Cardiac fibroblast (primary cell): Measurements from ENCODE around the gene CASZ1.

Experiments used
- DNase-seq, 2 donors: peaks; one replicate each; pipeline versions ENCODE4 v3.0.0 to v3.0.0-alpha.2; 2010; ENCODE audit warnings: low read depth in 2 of 2
- H3K4me3 ChIP-seq, 2 donors: replicated peaks in 1 of 2; 1 replicate in 1 of 2; 2 replicates in 1 of 2; pipeline ENCODE4 v1.5.1; 2011; ENCODE audit warnings: low read depth in 2 of 2, low read length in 2 of 2, mild to moderate bottlenecking in 2 of 2, moderate library complexity in 1 of 2
- TF ChIP-seq, protein P1 (sequence below): IDR thresholded peaks from one replicate; pipeline ENCODE4 v1.5.1; 2011; ENCODE audit warnings: low read depth, mild to moderate bottlenecking, low read length, inconsistent platforms

CASZ1 gene

DNA sequence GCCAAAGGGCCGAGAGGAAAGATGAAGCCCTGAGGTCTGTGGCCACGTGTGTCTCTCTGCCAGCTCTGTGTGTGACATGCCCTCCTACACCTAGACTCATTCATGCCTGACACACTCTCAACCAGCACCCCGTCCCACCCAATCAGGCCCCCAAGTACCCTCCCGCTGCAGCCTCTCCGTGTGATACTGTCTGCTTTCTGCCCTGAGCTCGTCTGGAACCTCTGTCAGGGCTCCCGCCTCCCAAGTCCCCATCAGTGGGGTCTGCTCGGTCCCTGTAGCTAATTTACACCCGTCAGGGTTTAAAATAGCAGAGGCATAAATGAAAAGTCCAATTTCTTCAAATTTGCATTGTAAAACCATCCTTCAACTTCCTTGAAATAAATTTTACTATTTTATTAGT, 20.7 kb downstream of the CASZ1 start:
- TF ChIP-seq, protein P1, sequence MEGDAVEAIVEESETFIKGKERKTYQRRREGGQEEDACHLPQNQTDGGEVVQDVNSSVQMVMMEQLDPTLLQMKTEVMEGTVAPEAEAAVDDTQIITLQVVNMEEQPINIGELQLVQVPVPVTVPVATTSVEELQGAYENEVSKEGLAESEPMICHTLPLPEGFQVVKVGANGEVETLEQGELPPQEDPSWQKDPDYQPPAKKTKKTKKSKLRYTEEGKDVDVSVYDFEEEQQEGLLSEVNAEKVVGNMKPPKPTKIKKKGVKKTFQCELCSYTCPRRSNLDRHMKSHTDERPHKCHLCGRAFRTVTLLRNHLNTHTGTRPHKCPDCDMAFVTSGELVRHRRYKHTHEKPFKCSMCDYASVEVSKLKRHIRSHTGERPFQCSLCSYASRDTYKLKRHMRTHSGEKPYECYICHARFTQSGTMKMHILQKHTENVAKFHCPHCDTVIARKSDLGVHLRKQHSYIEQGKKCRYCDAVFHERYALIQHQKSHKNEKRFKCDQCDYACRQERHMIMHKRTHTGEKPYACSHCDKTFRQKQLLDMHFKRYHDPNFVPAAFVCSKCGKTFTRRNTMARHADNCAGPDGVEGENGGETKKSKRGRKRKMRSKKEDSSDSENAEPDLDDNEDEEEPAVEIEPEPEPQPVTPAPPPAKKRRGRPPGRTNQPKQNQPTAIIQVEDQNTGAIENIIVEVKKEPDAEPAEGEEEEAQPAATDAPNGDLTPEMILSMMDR = no peak
- DNase-seq = no peak

DNA sequence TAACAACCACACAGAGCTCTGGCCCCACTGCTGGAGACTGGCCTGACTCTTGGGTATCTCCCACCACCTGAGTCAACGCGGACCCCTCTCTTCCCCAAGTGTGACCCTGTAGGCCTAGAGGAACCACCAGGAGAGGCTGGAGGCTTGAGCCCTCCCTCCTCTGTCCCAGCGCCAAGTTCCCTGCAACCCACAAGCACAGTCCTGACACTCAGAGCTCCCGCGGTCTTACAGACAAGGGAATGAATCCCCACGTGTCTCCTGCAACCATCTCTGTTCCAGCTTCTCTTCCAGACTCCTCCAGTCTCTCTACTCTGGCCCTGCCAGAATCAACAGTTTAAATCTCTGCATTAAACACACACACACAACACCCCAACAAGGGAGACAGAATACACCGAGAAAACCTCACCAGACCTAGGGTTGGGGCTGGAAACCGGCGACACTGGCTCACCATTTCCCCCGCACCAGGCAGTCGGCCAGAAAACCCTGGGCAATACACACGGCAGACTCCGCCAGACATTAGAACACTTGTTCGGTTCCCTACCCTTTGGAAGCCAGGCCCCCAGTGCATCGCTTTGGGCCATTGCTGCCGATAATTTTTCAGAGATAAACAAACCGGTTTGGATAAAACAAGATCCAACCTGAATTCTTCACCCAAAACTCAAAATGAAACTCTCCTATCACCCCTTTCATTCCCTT, 21.7 kb downstream of the CASZ1 start:
- no peak for DNase-seq
- TF ChIP-seq, protein P1 = no peak
- no peak overlapping the region for H3K4me3 ChIP-seq

More for the DNA sequence above, 20.7 kb downstream of the CASZ1 start:
- H3K4me3 ChIP-seq = no peak overlapping the region

DNA sequence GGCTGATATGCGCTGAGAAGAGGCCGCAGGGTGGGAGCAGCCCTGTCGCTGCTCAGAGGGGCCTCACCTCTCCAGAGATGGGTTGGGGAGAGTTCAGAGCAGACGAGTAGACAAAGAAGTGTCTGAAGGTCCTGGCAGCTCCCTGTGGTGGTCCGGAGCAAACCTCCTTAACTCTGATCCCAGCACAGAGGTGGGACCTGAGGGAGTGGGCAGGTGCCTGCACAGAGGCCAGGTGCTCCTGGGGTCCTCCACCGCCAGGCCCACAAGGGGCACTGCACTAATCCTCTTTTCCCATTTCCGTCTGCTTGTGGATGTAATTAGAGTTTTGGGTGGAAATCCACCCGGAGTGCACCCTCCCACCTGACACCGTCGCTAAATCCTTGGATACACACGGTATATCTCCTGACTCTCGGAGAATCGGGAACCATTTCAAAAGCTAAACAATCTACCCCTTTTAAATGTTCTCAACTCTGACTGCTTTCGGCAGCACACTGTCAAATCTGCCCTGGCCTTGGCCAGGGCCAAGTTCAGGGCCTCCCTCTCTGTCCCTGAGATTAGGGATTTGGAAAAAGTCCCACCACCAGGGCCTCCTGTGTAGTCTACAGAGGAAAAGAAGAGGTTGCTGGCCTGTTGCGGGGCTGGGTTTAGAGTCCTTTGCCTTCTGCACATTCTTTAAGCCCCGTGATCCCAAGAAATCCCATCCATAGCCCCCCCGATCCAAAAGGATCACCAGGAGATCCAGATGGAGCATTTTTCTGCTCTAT, 22.4 kb downstream of the CASZ1 start:
- H3K4me3 ChIP-seq = no peak overlapping the region
- TF ChIP-seq, protein P1 = no peak
- DNase-seq = no peak

DNA sequence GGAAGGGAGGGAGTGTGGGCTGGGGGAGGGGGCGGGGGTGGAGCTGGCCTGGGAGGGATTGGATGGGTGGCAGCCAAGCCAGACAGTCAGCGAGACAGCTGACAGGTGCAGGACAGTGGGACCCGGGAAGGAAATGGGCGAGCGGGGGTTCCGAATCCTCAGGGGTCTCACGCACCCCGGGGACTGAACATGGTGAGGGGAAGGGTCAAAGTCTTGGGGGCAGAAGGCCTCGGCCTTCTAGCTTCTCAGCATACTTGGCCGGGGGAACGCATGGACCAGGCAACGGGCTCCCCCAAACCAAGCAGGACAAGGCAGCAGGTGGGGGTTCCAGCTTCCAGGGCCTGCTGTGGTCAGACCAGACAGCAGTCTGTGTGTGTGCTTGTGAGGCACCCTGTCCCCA, 23.1 kb downstream of the CASZ1 start:
- DNase-seq = no peak
- TF ChIP-seq, protein P1 = no peak
- no peak overlapping the region for H3K4me3 ChIP-seq

DNA sequence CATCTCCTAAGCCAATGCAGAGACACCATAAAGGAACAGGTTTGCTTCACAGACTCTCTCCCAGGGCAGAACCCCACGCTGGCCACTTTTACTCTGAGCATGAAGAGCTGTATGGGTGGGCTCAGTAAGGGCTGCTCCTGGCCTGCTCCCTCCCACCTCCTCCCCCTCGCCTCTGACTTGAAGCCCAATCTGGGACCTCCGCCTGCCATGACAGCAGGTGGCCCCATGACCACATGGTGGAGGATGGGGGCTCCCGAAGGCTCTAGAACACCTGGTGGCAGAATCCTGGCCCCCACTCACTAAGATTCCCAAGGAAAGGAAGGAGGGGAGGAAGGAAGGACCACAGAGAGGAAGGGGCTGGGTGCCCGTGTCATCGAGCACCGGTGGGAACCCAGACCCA, 23.7 kb downstream of the CASZ1 start:
- no peak overlapping the region for H3K4me3 ChIP-seq
- TF ChIP-seq, protein P1 = no peak
- DNase-seq = no peak

DNA sequence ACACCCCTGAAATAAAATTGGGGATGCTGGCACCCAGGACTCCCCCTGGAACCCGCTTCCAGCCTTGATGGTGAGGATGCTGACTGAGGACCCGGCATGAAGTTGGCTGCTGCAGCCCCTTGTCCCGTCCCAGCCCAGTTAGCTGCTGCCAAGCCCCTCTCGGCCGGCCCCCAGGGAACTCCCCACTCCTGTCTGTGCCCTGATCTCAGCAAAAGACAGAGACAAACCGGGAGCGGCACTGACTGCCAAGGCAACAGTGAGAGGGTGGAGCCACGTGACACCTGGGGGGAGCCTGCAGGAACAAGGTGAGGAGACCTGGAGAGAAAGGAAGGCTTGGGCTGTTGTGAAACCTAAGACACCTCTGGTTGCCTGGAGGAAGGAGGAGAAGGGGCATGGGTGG, 24.7 kb downstream of the CASZ1 start:
- TF ChIP-seq, protein P1 = no peak
- DNase-seq = no peak
- no peak overlapping the region for H3K4me3 ChIP-seq
